Ishikawa (cell line): ENCODE results near the gene C4B.
"Not testable (repeated sequence)": the region's sequence is repeated elsewhere in the genome, so short reads cannot be mapped to it uniquely, and the experiment has no call there.

Experiments
- CREB1 ChIP-seq: IDR thresholded peaks from 2 replicates; pipeline ENCODE4 v1.6.1; 2012; ENCODE audit warnings: low read depth
- EGR1 ChIP-seq: IDR thresholded peaks from 2 replicates; pipeline ENCODE4 v1.6.1; 2012
- EP300 ChIP-seq: IDR thresholded peaks from 2 replicates; pipeline ENCODE4 v1.6.1; 2012; ENCODE audit warnings: borderline replicate concordance
- RAD21 ChIP-seq: IDR thresholded peaks from 2 replicates; pipeline ENCODE4 v1.6.1; 2012; ENCODE audit warnings: low read depth
- REST ChIP-seq: IDR thresholded peaks from 2 replicates; pipeline ENCODE4 v1.6.1; 2012; ENCODE audit warnings: low read depth, mild to moderate bottlenecking
- TEAD4 ChIP-seq: IDR thresholded peaks from 2 replicates; pipeline ENCODE4 v1.6.1; 2012
- TF ChIP-seq, protein P1 (sequence below): IDR thresholded peaks from 2 replicates; pipeline ENCODE4 v1.6.1; 2012

- not testable (repeated sequence) for TF ChIP-seq REST, CREB1, EP300, RAD21, TEAD4, EGR1
- TF ChIP-seq, protein P1, sequence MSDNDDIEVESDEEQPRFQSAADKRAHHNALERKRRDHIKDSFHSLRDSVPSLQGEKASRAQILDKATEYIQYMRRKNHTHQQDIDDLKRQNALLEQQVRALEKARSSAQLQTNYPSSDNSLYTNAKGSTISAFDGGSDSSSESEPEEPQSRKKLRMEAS, result not testable (repeated sequence)
Observed at GRCh38 chr6:32014547-32014946, at the start of gene C4B.
